DMS79 (cell line): ENCODE data around the gene RRP36.
"Not testable (repeated sequence)": the region's sequence is repeated elsewhere in the genome, so short reads cannot be mapped to it uniquely, and the experiment has no call there.

Experiments used
- DNase-seq: peaks from one replicate; lab custom pipeline; 2025; lab: John Stamatoyannopoulos, UW

RRP36 gene

GRCh38 chr6:43021270-43022047, at the start of gene RRP36:
TSS of gene RRP36 (plus strand) at chr6:43021623. CDS start at chr6:43021655, 32 bp downstream.
- DNase-seq = peak; percentile 54

- no peak for DNase-seq
Measured at GRCh38 chr6:42971746-42972327, 49.6 kb upstream of the RRP36 start.

- DNase-seq = no peak
Measured at GRCh38 chr6:42973926-42974325, 47.5 kb upstream of the RRP36 start.

- peak; percentile 68 for DNase-seq
Measured at GRCh38 chr6:42974919-42975505, 46.4 kb upstream of the RRP36 start.

- no peak for DNase-seq
Measured at GRCh38 chr6:42978487-42978838, 43.0 kb upstream of the RRP36 start.

- peak; percentile 87 for DNase-seq
Measured at GRCh38 chr6:42978839-42979522, 42.4 kb upstream of the RRP36 start, which contains the start of gene PEX6. TSS of gene PEX6 (minus strand) at chr6:42979181. CDS start at chr6:42979150, 31 bp downstream.

GRCh38 chr6:42979523-42980177, 41.8 kb upstream of the RRP36 start:
- no peak for DNase-seq

GRCh38 chr6:42981836-42982235, 39.6 kb upstream of the RRP36 start:
- DNase-seq = no peak

- peak; percentile 99 for DNase-seq
Measured at GRCh38 chr6:42984001-42984923, 37.2 kb upstream of the RRP36 start, which contains the start of gene PPP2R5D. TSS of gene PPP2R5D (plus strand) at chr6:42984570. CDS start at chr6:42984678, 108 bp downstream.

GRCh38 chr6:42984924-42985475, 36.4 kb upstream of the RRP36 start:
- no peak for DNase-seq

- DNase-seq = no peak
Measured at GRCh38 chr6:42987533-42988451, 33.6 kb upstream of the RRP36 start.

- DNase-seq = no peak
Measured at GRCh38 chr6:42988486-42989020, 32.9 kb upstream of the RRP36 start.

GRCh38 chr6:42989923-42990322, 31.5 kb upstream of the RRP36 start:
- no peak for DNase-seq

- DNase-seq = no peak
Measured at GRCh38 chr6:42993445-42993844, 28.0 kb upstream of the RRP36 start.

- DNase-seq = no peak
Measured at GRCh38 chr6:42996513-42996912, 24.9 kb upstream of the RRP36 start.

- DNase-seq = not testable (repeated sequence)
Measured at GRCh38 chr6:42998205-42998604, 23.2 kb upstream of the RRP36 start.

GRCh38 chr6:43001843-43002242, 19.6 kb upstream of the RRP36 start:
- DNase-seq = no peak

GRCh38 chr6:43005844-43006243, 15.6 kb upstream of the RRP36 start:
- no peak for DNase-seq

GRCh38 chr6:43006251-43006650, 15.2 kb upstream of the RRP36 start:
- DNase-seq = no peak
